Mucosa of descending colon (tissue), 3 donors: ENCODE measurements around the gene RSPH9. TPM values are rescaled to one million over a fixed set of nuclear protein-coding genes. Genes with fewer than 3 reads are reported as not detected.
A peak's percentile ranks its signal among the peaks of the same experiment; 100 is the strongest.

Experiments used
- ATAC-seq: fragments of 200-7000 bp; cut with Tn5 transposase; one replicate; pipeline ENCODE4 v1.9.1; 2020; ENCODE audit warnings: mild to moderate bottlenecking, moderate library complexity
- DNase-seq, 3 donors: peaks; one replicate each; pipeline ENCODE4 v3.0.0-alpha.2; 2020
- H3K36me3 ChIP-seq: fragments of 200-600 bp; one replicate; pipeline ENCODE4 v1.8.0; 2021; ENCODE audit warnings: low read depth, mild to moderate bottlenecking
- H3K4me1 ChIP-seq: fragments of 200-600 bp; one replicate; pipeline ENCODE4 v1.8.0; 2021; ENCODE audit warnings: low read depth, mild to moderate bottlenecking
- H3K4me3 ChIP-seq: fragments of 200-600 bp; one replicate; pipeline ENCODE4 v1.8.0; 2021; ENCODE audit warnings: mild to moderate bottlenecking
- H3K9me3 ChIP-seq: fragments of 200-600 bp; one replicate; pipeline ENCODE4 v1.8.0; 2021; ENCODE audit warnings: mild to moderate bottlenecking
- CTCF ChIP-seq: fragments of 200-600 bp; IDR thresholded peaks from one replicate; pipeline ENCODE4 v1.8.0; 2022; ENCODE audit warnings: antibody characterized with exemption, mild to moderate bottlenecking
- intact Hi-C, 2 donors: fragments of 100-400 bp; cut with DNase I in 1 of 2; cut with micrococcal nuclease in 1 of 2; formaldehyde crosslinking; loops; one replicate each; pipeline versions ENCODE4 v1.11.0 to v1.11.1; 2022; cut with DNase I, micrococcal nuclease
- total RNA-seq, 3 donors: library from RNA; stranded (reverse); fragmentation: NEBNext Ultra II Directional in 2 of 3; extraction: Animal tissue kit (Norgen Biotek cat#: 25700) in 2 of 3; gene quantifications; one replicate each; pipeline versions ENCODE4 v1.2.1 to v1.2.4, GENCODE V29; 2021 to 2023
- donor health status: DM: no; HTN: no; CAD: no; lungs with moderate emphysema.
- donor health status: DM: no; HTN: no; CAD: no.
- donor health status: DM: no; HTN: yes; CAD: no.

Gene RSPH9
- total RNA-seq, 3 donors from 2014 or later, result 0.12 TPM; not detected in 2

DNA sequence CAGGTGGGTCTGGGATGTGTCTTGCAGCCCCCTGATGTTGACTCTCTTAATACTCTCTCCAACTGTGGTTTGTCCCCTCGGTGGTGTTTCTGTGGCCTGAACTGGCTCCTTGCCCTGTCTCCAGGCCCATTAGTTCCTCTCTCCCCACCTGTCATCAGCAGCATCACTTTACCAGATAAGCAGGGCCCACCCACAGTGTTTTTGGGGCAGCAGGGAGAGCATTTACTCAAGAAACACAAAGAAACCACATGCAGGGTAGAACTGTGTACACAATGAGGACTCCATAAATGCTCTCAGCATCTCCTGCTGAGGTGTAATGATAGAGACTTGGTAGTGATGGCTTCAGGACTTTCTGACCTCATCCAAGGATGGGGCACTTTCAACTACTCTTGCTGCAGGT lies 62.9 kb downstream of the RSPH9 start:
- Histone ChIP-seq H3K36me3 (no peaks in the 10 kb centered on the region), H3K9me3 (no peaks in the 10 kb centered on the region), H3K4me1 (peaks cover 38% of the 10 kb centered on the region), H3K4me3 (no peak overlapping the region)
- intact Hi-C loops, result no loop called here
- no peak for DNase-seq
- no peak for ATAC-seq
- no peak for TF ChIP-seq CTCF

DNA sequence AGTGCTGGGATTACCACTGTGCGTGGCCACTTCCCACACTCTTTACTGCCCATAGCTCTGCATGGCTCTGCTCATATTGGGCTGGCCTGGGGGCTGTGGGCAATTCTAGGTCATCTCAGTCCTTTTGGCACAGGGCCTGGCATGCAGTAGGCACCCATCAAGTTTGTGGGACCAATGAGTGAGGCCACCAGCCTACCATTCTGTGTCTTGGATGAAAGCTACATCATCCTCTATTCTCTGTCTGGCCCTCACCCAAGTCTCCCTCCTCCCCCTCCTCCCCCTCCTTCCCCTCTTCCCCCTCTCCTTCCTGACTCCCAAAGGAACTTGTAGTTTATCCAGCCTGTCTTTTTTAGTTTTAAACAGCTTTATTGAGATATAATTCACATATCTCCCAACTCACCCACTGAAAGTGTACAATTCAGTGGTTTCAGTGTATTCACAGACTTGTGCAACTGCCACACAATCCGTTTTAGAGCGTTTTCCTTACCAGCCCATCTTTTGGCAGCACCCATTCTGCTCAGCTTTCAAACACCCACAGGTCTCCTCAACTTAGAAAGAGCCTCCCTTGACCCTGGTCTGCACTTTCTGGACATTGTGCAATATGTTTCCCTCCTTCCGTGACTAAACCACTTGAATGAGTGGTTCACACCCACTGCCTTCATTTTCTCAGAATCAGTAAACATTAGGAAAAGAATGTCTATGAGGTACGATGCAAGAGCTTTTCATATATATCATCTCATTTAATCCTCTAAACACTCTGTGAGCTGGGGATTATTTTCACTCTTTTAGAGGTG lies 64.2 kb downstream of the RSPH9 start:
- DNase-seq (no peak), ATAC-seq (peak; percentile 9)
- Histone ChIP-seq H3K36me3 (no peaks in the 10 kb centered on the region), H3K9me3 (no peaks in the 10 kb centered on the region), H3K4me3 (no peak overlapping the region), H3K4me1 (peaks cover 25% of the 10 kb centered on the region)
- TF ChIP-seq CTCF, result no peak
- intact Hi-C loops, result no loop called here

GRCh38 chr6:43709654-43710303 lies 64.9 kb downstream of the RSPH9 start:
- no peaks in the 10 kb centered on the region for H3K9me3 ChIP-seq
- H3K4me1 ChIP-seq, result peaks cover 19% of the 10 kb centered on the region
- no peaks in the 10 kb centered on the region for H3K36me3 ChIP-seq
- no peak for TF ChIP-seq CTCF
- intact Hi-C loops, result no loop called here
- DNase-seq (no peak), ATAC-seq (peak; percentile 28)
- no peak overlapping the region for H3K4me3 ChIP-seq

DNA sequence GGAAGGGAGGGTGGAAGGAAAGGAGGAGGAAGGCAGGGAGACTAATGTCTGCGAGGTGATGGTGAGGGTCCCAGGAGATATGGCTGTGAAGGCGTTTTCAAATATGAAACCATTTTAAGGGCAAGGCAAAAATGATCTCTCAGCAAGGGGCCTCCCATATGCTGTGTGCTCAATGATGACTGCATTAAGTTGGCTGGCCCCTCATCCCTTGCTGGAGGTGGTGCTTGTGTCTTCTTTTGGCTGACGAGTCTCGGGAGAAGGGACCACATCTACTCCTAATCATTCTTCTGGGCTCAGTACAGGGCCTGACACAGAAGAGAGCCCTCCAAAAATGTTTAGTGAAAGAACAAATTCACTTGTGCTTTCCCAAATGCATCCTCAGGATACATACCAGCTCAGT lies 65.7 kb downstream of the RSPH9 start:
- Histone ChIP-seq H3K9me3 (no peaks in the 10 kb centered on the region), H3K36me3 (no peaks in the 10 kb centered on the region), H3K4me3 (no peak overlapping the region), H3K4me1 (peaks cover 13% of the 10 kb centered on the region)
- DNase-seq, result no peak
- ATAC-seq, result no peak
- intact Hi-C loops, result no loop called here
- no peak for TF ChIP-seq CTCF

DNA sequence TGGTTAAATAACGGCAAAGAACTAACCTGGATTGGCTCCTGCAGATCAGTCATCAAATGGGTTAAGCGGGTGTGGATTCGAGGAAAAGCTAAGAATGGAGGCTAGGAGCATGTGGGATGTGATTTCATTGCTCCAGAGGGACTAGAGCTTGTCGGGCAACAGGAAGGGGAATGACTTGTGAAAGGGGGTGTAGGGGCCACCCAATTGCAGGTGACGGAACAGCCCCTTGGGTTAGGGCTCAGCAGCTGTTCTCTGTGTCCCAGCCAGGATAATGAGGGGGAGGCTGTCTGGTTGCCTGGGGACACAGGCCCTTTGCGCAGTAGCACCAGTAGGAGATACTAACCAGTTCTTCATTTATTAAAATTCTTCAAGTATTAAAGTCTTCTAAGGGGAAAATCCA lies 67.7 kb downstream of the RSPH9 start:
- Histone ChIP-seq H3K4me3 (no peak overlapping the region), H3K4me1 (peaks cover 5% of the 10 kb centered on the region), H3K9me3 (no peaks in the 10 kb centered on the region), H3K36me3 (no peaks in the 10 kb centered on the region)
- TF ChIP-seq CTCF, result no peak
- no peak for ATAC-seq
- intact Hi-C loops, result no loop called here
- DNase-seq, result no peak
